Myometrial cell (primary cell): ENCODE measurements around the gene A4GALT. TPM values are rescaled to one million over a fixed set of nuclear protein-coding genes. Genes with fewer than 3 reads are reported as not detected.

Experiments used
- total RNA-seq: library from RNA; depleted of rRNA; stranded (reverse); fragments of >200 nt; gene quantifications from 2 replicates; pipeline ENCODE4 v1.2.3, GENCODE V29; 2015

The A4GALT gene, protein sequence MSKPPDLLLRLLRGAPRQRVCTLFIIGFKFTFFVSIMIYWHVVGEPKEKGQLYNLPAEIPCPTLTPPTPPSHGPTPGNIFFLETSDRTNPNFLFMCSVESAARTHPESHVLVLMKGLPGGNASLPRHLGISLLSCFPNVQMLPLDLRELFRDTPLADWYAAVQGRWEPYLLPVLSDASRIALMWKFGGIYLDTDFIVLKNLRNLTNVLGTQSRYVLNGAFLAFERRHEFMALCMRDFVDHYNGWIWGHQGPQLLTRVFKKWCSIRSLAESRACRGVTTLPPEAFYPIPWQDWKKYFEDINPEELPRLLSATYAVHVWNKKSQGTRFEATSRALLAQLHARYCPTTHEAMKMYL
- 6.9 and 8.3 TPM in 2 replicates for total RNA-seq

DNA sequence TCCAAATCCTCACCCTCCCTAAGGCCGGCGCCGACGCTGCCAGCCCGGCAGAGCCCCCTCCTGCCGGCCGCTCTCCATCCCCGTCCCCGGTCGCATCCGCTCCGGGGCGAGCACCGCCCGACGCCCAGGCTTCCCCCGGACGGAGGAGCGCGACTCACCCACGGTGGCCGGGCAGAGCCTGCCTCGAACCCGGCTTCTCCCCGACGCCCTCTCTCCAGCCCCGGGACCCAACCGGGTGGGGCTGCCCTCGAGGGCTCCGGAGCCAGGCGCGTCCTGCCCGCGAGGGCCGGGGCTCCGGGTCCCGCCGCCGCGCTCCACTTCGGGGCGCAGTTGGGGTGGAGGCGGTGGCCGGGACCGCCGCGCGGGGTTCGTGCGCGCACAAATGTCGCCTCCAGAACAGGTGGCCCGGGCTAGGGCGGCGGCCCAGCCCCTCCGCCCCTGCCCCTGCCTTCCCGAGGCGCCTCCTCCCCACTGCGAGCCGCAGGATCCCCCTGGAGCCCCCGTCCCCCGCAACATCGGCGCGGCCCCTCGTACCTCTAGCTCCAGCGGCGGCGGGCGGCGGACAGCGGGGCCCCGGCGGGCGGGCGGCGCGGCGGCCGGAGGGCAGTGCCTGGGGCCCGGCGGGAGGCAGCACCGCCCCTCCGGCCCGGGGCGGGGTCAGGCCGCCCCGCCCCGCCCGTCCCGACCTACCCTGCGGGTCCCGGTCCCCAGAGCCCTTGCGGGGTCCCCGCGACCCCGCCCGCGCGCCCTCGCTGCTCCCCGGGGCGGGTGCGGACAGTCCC lies at the start of gene A4GALT:
Gene A4GALT, minus strand, starts transcription at position 608 of the 782 bp plus-strand sequence. CDS start 26,919 bp downstream, outside the sequence.

DNA sequence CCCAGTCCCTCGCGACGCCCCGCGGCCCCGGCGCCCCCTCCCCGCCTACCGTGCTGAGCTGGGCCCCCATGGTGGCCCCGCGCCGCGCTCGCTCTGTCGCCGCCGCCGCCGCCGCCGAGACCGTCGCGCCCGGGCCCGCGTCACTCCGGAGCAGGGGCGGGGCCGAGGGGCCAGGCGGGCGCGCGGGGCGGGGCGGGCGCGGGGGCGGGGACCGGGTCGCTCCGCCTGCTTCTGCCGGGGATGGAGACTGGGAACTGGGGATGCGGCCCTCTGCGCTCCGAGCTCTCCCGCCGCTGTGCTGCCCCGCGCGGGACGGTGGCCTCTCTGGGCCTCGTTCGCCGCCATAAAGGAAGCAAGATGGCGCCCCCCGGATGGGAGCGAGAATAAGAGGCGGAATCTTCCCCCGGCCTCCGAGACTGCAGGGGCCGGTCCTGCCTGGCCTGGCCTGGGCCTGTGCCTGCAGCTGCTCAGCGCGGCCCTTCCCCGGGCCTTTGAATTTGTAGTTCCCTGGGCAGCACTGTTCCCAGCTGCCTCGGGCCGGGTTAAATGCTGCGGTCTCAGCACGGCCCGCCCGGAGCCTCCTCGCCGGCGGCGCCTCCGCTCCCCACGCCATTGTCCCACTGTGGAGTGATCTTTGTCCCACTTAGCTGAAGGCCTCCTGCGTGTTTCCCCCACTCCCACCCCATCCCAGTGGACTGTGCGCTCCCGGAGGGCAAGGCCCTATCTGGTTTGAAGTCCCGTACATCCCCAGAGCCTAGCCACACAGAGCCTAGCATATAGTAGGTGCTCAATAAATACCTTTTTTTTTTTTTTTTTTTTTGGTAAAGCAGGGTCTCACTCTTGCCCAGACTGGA lies 71.2 kb downstream of the A4GALT start, which contains the start of gene CYB5R3:
Gene CYB5R3, minus strand, starts transcription at position 147 of the 854 bp plus-strand sequence. Its CDS starts 77 bp downstream, at position 70.

Other genes with a start within 250 kb of the A4GALT start
- gene RRP7A, start 201.1 kb downstream of the A4GALT start, total RNA-seq, result 37.9 and 49.0 TPM in 2 replicates
- gene SERHL2, start 166.9 kb downstream of the A4GALT start, total RNA-seq, result 6.9 and 20.2 TPM in 2 replicates
- gene POLDIP3, start 106.0 kb downstream of the A4GALT start, total RNA-seq, result 30.3 TPM in 2 replicates
- gene ATP5MGL, start 80.3 kb downstream of the A4GALT start, total RNA-seq, result not detected in 2 replicates
- gene CYB5R3, start 71.5 kb downstream of the A4GALT start, total RNA-seq, result 147 and 154 TPM in 2 replicates
- 77.1 and 124 TPM in 2 replicates for gene ARFGAP3, start 136.4 kb upstream of the A4GALT start, total RNA-seq